NCI-H1436 treated with DMSO at 0.1 percent for 48 hours (cell line): ENCODE data around the gene EXOC1.
A peak's percentile ranks its signal among the peaks of the same experiment; 100 is the strongest.
"Not testable (repeated sequence)": the region's sequence is repeated elsewhere in the genome, so short reads cannot be mapped to it uniquely, and the experiment has no call there.

Source experiments
- DNase-seq: peaks from one replicate; lab custom pipeline; 2025; lab: John Stamatoyannopoulos, UW

Gene EXOC1

DNA sequence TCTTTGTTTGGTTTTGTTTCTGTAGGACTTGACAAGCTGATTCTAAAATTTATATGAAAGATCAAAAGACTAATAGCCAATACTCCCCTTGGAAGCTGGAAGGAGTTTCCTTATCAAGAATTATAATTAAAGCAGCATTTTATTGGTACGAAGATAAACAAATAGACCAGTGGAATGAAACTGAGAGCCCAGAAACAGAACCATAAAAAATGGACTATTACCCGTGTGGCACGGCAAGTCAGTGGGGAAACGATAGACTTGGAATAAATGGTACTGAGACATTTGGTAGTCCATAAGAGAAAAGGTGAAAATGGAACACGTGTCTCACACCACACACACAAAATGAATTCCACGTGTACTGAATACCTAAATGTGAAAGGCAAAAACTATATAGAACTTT lies 52.9 kb downstream of the EXOC1 start:
- no peak for DNase-seq

DNA sequence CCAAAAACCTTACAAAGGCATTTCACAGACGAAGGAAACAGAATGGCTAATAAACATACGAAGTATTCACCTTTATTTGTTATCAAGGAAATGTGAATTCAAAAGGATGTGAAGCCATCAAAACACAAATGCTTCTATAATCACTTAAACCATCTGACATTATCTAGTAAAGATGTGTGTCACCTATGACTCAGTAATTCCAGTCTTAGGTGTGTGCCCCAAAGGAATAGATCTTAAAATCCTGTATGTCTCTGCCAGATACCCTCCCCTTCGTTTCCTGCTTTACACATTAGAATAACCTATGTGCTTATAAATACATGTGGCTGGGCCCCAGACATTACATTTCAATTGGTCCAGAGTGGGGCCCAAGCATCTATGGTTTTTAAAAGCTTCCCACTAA lies 53.5 kb downstream of the EXOC1 start:
- no peak for DNase-seq

DNA sequence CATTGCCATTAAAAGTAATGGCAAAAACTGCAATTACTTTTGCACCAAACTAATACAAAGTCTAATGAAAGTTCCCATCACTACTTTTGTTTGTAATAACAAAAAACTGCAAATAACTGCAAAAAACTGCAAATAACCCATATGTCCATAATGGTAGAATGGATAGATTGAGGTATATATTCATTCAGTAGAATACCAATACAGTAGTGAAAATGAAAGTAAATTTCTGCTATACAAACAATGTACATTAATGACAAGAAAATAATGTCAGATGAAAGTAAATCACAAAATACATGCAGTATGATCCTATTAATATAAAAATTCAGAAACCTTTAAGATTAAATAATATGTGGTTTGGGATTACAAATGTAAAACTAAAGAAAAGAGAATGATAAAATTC lies 54.0 kb downstream of the EXOC1 start:
- no peak for DNase-seq

GRCh38 chr4:55910140-55910539 lies 56.7 kb downstream of the EXOC1 start:
- DNase-seq = no peak

- DNase-seq = no peak
Measured at GRCh38 chr4:55912249-55912648, 58.8 kb downstream of the EXOC1 start.

GRCh38 chr4:55920571-55920970 lies 67.1 kb downstream of the EXOC1 start:
- no peak for DNase-seq

GRCh38 chr4:55921093-55921492 lies 67.6 kb downstream of the EXOC1 start:
- DNase-seq = no peak

DNA sequence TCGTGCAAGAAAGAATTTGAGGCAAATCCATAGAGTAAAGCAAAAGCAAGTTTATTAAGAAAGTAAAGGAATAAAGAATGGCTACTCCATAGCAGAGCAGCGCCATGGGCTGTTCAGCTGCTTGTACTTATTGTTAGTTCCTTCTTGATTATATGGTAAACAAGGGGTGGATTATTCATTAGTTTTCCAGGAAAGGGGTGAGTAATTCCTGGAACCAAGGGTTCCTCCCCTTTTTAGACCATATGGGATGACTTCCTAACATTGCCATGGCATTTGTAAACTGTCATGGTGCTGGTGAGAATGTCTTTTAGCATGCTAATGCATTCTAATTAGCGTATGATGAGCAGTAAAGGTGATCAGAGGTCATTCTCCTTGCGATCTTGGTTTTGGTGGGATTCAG lies 71.8 kb downstream of the EXOC1 start:
- no peak for DNase-seq

- DNase-seq = no peak
Measured at GRCh38 chr4:55926610-55927009, 73.2 kb downstream of the EXOC1 start.

GRCh38 chr4:55927803-55928437 lies 74.5 kb downstream of the EXOC1 start:
- no peak for DNase-seq

DNA sequence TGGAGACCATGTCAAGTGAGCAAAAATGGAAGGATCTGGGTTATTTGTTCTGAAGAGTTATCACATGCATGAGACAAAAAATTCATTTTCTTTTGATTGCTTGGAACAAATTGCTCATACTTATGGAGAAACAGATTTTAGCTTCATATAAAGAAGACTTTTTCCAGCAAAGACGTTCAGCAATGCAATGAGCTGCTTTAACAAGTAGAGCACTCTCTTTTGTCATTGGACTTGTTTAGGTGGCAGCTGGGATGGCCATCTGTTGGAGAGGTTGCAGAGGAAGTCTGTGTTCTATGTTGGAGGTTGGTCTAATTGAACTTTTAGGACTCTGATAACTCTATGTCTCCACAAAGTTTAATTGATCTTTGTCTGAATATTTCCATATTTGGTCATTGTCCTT lies 75.4 kb downstream of the EXOC1 start:
- DNase-seq = no peak

DNA sequence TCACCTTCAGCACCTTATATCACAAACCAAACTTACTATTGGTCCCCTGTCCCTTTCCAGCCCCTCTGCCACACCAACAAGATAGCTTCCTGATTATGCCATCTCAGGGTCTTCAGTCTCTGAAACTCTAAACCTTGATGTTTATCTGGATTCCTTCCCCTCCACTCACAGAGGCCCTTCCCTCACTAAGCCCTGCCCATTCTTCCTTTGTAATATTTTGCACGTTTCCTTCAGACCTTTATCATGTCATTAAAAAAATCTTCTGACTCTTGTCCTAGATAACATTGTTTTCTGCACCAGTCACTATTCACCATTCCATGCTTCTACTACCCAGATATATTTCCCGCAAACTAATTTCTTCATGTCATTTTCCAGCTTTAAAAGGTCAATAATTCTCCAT lies 77.6 kb downstream of the EXOC1 start:
- DNase-seq = no peak

DNA sequence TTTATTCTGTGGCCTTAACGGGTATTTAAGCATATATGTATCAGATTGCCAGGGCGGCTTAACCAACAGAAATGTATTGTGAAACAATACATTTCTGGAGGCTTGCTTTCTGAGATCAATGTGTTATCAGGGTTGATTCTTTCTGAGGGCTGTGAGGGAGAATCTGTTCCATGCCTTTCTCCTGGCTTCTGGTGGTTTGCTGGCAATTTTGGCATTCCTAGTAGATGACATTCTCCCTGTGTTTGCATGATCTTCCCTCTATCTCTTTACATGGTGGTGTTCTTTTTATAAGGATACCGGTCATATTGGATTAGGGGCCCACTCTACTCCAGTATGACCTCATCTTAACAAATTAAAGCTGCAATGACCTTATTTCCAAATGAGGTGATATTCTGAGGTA lies 78.4 kb downstream of the EXOC1 start:
- DNase-seq = no peak

- DNase-seq = no peak
Measured at GRCh38 chr4:55932511-55932910, 79.1 kb downstream of the EXOC1 start.

GRCh38 chr4:55933611-55934010 lies 80.2 kb downstream of the EXOC1 start:
- no peak for DNase-seq

GRCh38 chr4:55935907-55936306 lies 82.5 kb downstream of the EXOC1 start:
- DNase-seq = not testable (repeated sequence)

DNA sequence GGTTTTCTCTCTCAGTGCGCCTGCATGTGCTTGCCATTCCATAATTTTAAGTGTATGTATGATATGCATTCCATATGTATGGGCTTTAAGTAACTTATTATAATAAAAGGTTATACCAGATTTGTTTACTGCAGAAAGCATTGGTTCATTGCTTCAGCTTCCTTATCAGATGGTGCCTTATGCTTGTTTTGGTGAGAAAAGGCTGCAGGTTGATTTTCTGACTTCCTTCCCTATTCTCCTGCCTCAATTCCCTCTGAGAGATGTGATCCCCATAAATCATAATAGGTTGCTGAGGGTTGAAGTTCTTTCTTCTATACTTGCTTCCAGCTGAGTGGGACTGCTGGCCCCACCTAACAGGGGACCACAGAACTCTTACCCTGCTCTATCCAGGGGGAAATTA lies 85.0 kb downstream of the EXOC1 start:
- no peak for DNase-seq

DNA sequence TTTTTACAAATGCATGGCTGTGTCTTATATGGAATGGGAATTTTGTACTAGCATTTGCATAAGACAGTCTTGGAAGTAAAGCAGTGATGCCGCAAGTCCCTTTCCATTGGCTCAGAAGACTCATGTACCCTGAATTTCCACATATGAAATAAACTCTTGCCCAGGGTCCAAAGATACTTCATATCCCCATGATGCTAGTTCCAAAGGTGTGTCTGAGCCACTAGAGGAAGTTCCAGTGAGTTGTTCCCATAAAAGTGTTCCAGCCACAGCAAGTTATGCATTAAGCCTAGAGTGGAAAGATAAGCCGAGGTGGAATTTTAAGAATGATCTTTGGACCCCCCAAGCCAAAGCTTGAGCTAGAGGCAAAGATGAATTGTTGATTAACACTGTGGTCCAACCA lies 86.0 kb downstream of the EXOC1 start:
- no peak for DNase-seq

GRCh38 chr4:55941881-55942396 lies 88.5 kb downstream of the EXOC1 start:
- no peak for DNase-seq

DNA sequence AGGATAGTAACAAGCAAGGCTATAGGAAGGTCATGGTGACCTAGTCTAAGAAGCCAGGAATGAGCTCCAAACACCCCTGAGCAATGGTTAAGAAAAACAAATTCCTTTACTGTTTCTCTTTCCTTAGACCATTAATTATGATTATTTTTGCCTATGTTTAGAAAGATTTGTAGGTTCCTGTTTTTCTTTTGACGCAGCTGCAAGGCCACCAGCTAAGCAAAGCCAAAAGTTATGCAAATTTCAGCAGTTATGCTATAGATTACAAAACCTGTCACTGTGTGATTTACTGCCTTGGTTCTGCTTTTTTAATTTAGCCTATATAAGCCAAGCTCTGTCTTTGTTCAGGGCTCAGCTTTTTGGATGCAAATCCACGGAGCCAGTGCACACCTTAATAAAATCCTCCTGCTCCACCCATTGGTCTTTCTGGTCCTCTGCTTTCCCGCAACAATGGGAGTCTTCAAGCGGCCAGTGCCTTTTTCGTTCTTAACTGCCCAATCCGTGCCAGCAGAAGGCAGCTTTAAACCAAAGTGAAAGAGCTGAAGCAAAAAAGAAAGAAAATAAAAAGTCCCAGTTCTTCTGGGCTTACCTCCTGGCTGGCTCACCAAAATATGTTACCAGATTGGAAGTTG lies 93.9 kb downstream of the EXOC1 start:
- no peak for DNase-seq

DNA sequence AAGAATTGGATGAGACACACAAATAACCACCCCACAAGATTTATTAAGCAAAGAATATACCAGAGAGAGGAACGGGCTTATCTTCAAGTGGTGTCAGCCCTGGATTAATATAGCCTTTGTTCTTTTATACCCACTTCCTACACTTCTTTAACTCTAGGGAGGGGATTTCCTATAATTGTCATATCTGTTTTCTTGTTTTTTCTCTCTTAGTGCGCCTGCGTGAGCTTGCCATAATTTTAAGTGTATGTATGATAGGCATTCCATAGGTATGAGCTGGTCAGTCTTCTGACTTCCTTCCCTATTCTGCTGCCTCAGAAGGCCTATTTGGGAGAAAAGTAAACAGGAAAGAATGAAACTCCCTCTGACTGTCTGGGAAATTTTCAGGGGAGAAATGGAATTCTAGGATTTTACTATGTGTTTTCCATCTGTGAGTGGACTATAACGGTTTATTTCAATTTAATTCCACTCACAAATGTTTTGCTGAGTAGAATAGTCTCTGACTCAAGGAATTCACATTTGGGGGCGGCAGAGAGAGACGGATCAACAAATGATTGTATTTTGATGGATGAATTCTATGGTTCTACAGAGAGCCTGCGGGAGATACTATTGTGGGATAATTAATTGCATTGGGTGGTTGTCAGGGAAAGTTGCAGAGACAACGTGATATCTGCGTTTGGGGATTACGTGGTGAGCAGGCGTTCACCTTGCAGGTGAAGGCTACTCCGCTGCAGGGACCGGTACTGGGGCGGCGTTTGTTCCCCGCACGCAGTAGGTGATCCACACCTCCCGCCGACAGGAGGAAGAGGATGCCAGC lies 94.7 kb downstream of the EXOC1 start:
- DNase-seq = no peak

GRCh38 chr4:55948726-55949481 lies 95.5 kb downstream of the EXOC1 start, which contains the start of gene CEP135:
TSS of gene CEP135 (plus strand) at chr4:55948945. CDS start at chr4:55952131, 3,186 bp downstream.
- DNase-seq = peak; percentile 41
